COLO668 (cell line): ENCODE measurements around the gene GRM7.

Experiments used
- DNase-seq: peaks from one replicate; lab custom pipeline; 2025; ENCODE audit not compliant: unreplicated experiment; lab: John Stamatoyannopoulos, UW

The GRM7 gene

GRCh38 chr3:7392206-7392605 lies 531.3 kb downstream of the GRM7 start:
- DNase-seq: no peak

GRCh38 chr3:7393944-7394605 lies 533.2 kb downstream of the GRM7 start:
- no peak for DNase-seq

- DNase-seq: no peak
Measured at GRCh38 chr3:7396534-7396933, 535.6 kb downstream of the GRM7 start.

- DNase-seq: no peak
Measured at GRCh38 chr3:7397097-7397496, 536.2 kb downstream of the GRM7 start.

GRCh38 chr3:7400360-7400759 lies 539.4 kb downstream of the GRM7 start:
- DNase-seq: no peak

- no peak for DNase-seq
Measured at GRCh38 chr3:7401418-7401817, 540.5 kb downstream of the GRM7 start.

- no peak for DNase-seq
Measured at GRCh38 chr3:7407107-7407506, 546.2 kb downstream of the GRM7 start.

GRCh38 chr3:7410782-7411181 lies 549.9 kb downstream of the GRM7 start:
- no peak for DNase-seq

GRCh38 chr3:7421065-7421464 lies 560.1 kb downstream of the GRM7 start:
- DNase-seq: no peak

GRCh38 chr3:7423036-7423435 lies 562.1 kb downstream of the GRM7 start:
- no peak for DNase-seq

- no peak for DNase-seq
Measured at GRCh38 chr3:7423995-7424394, 563.1 kb downstream of the GRM7 start.

- no peak for DNase-seq
Measured at GRCh38 chr3:7428206-7428718, 567.3 kb downstream of the GRM7 start.

- DNase-seq: no peak
Measured at GRCh38 chr3:7432610-7433009, 571.7 kb downstream of the GRM7 start.

GRCh38 chr3:7433073-7433472 lies 572.2 kb downstream of the GRM7 start:
- DNase-seq: no peak

GRCh38 chr3:7436542-7436941 lies 575.6 kb downstream of the GRM7 start:
- DNase-seq: no peak

GRCh38 chr3:7437231-7437630 lies 576.3 kb downstream of the GRM7 start:
- no peak for DNase-seq

GRCh38 chr3:7439101-7439680 lies 578.3 kb downstream of the GRM7 start:
- DNase-seq: no peak

GRCh38 chr3:7444886-7445285 lies 584.0 kb downstream of the GRM7 start:
- no peak for DNase-seq

GRCh38 chr3:7445331-7445730 lies 584.4 kb downstream of the GRM7 start:
- no peak for DNase-seq

GRCh38 chr3:7447197-7447769 lies 586.4 kb downstream of the GRM7 start:
- no peak for DNase-seq

- no peak for DNase-seq
Measured at GRCh38 chr3:7456386-7456785, 595.5 kb downstream of the GRM7 start.

GRCh38 chr3:7461202-7461825 lies 600.4 kb downstream of the GRM7 start:
- no peak for DNase-seq
